DOHH2 (cell line): ENCODE results near the gene TMEM79.

Experiments
- EZH2phosphoT487 ChIP-seq: fragments of 200-600 bp; sonication (generic); IDR thresholded peaks from 2 replicates; pipeline ENCODE4 v1.6.1; 2017; ENCODE audit warnings: borderline replicate concordance, mild to moderate bottlenecking, antibody characterized with exemption, low read length, moderate library complexity, mixed read lengths
- TF ChIP-seq, protein P1 (sequence below): fragments of 200-600 bp; sonication (generic); IDR thresholded peaks from one replicate; pipeline ENCODE4 v1.5.1; 2014; ENCODE audit warnings: antibody characterized with exemption, mild to moderate bottlenecking, low read depth, low read length; ENCODE audit not compliant: poor library complexity, severe bottlenecking

DNA sequence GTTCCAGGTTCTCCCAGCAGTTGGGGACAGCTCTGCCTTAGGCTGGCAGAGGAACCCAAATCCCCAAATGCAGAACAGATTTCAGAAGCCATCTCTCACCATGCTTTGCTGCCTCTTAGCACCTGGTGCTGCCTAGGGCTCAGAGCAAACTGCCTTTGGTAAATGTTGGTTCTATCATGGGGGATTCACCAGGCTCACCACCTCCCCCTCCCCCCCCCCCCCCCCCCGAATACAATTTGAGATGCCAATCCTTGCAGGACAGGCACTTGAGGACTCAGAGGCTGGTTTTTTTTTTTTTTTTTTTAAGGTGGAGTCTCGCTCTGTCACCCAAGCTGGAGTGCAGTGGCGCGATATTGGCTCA is 35.8 kb upstream of the TMEM79 start:
- TF ChIP-seq, protein P1, sequence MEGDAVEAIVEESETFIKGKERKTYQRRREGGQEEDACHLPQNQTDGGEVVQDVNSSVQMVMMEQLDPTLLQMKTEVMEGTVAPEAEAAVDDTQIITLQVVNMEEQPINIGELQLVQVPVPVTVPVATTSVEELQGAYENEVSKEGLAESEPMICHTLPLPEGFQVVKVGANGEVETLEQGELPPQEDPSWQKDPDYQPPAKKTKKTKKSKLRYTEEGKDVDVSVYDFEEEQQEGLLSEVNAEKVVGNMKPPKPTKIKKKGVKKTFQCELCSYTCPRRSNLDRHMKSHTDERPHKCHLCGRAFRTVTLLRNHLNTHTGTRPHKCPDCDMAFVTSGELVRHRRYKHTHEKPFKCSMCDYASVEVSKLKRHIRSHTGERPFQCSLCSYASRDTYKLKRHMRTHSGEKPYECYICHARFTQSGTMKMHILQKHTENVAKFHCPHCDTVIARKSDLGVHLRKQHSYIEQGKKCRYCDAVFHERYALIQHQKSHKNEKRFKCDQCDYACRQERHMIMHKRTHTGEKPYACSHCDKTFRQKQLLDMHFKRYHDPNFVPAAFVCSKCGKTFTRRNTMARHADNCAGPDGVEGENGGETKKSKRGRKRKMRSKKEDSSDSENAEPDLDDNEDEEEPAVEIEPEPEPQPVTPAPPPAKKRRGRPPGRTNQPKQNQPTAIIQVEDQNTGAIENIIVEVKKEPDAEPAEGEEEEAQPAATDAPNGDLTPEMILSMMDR, result no peak
- TF ChIP-seq EZH2phosphoT487, result no peak
